NB4 (cell line): ENCODE data around the gene RHEX.

Experiments
- MYC ChIP-seq: IDR thresholded peaks from 2 replicates; pipeline ENCODE4 v1.6.1; 2011; ENCODE audit warnings: low read depth, low read length
- POLR2A ChIP-seq: IDR thresholded peaks from 2 replicates; pipeline ENCODE4 v1.6.1; 2011; ENCODE audit warnings: mild to moderate bottlenecking; ENCODE audit not compliant: insufficient read length; ENCODE audit errors: extremely low read depth
- TF ChIP-seq, protein P1 (sequence below): IDR thresholded peaks from one replicate; pipeline ENCODE4 v1.5.1; 2012; ENCODE audit warnings: low read depth, low read length
- TF ChIP-seq, protein P2 (sequence below): IDR thresholded peaks from 2 replicates; pipeline ENCODE4 v1.6.1; 2011; ENCODE audit warnings: low read depth, low read length

DNA sequence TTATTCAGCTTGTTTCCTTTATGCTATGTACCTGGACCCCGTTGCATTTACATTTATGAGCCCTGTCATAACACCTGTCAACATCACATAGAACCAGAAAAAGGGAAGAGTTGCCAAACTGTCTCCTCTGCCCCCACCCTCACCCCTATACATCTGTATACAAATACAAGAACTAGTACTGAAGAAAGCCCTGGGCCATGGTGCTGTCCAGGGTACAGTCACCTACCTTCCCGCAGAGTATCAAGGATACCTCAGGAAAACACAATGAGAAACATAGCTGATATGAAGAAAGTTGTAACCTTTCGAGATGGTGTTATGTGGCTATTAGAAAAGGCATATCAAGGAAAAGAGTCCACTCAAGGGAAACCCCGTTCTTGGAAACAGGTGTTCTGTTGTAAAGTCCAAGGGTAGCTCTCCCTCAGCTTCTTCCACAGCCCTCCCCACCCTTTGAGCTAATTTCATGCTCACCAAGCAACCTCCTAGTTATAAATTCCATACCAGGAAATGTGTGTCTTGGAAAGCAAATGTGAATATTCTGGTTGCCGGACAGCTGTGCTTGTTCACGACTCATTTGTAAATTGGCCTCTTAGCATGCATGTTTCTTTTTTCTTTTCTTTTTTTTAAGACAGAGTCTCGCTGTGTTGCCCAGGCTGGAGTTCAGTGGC, 80.9 kb downstream of the RHEX start:
- TF ChIP-seq, protein P1, sequence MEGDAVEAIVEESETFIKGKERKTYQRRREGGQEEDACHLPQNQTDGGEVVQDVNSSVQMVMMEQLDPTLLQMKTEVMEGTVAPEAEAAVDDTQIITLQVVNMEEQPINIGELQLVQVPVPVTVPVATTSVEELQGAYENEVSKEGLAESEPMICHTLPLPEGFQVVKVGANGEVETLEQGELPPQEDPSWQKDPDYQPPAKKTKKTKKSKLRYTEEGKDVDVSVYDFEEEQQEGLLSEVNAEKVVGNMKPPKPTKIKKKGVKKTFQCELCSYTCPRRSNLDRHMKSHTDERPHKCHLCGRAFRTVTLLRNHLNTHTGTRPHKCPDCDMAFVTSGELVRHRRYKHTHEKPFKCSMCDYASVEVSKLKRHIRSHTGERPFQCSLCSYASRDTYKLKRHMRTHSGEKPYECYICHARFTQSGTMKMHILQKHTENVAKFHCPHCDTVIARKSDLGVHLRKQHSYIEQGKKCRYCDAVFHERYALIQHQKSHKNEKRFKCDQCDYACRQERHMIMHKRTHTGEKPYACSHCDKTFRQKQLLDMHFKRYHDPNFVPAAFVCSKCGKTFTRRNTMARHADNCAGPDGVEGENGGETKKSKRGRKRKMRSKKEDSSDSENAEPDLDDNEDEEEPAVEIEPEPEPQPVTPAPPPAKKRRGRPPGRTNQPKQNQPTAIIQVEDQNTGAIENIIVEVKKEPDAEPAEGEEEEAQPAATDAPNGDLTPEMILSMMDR, result no peak
- TF ChIP-seq, protein P2, sequence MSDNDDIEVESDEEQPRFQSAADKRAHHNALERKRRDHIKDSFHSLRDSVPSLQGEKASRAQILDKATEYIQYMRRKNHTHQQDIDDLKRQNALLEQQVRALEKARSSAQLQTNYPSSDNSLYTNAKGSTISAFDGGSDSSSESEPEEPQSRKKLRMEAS, result no peak
- TF ChIP-seq POLR2A, result no peak
- no peak for TF ChIP-seq MYC
